ENCODE results near the gene PRKCE.
"Not testable (repeated sequence)": the region's sequence is repeated elsewhere in the genome, so short reads cannot be mapped to it uniquely, and the experiment has no call there.

PRKCE gene

GRCh38 chr2:46200861-46201605, 549.6 kb downstream of the PRKCE start:
- no peak for TF ChIP-seq CTCF (IDR thresholded peaks at IDR 0.05; ENCODE audit: borderline replicate concordance, insufficient read depth, low read depth, low read length)
- no peak overlapping the region for H3K4me3 ChIP-seq (ENCODE audit: low read depth, low read length)

GRCh38 chr2:46202453-46202852, 551.0 kb downstream of the PRKCE start:
- no peak overlapping the region for H3K4me3 ChIP-seq (ENCODE audit: low read depth, low read length)
- no peak for TF ChIP-seq CTCF (IDR thresholded peaks at IDR 0.05; ENCODE audit: borderline replicate concordance, insufficient read depth, low read depth, low read length)

- no peak for TF ChIP-seq CTCF (IDR thresholded peaks at IDR 0.05; ENCODE audit: borderline replicate concordance, insufficient read depth, low read depth, low read length)
- H3K4me3 ChIP-seq (ENCODE audit: low read depth, low read length) = no peak overlapping the region
Observed at GRCh38 chr2:46202987-46203386, 551.5 kb downstream of the PRKCE start.

GRCh38 chr2:46203636-46204035, 552.2 kb downstream of the PRKCE start:
- H3K4me3 ChIP-seq (ENCODE audit: low read depth, low read length) = not testable (repeated sequence)

GRCh38 chr2:46207591-46207990, 556.1 kb downstream of the PRKCE start:
- no peak overlapping the region for H3K4me3 ChIP-seq (ENCODE audit: low read depth, low read length)
- no peak for TF ChIP-seq CTCF (IDR thresholded peaks at IDR 0.05; ENCODE audit: borderline replicate concordance, insufficient read depth, low read depth, low read length)

GRCh38 chr2:46208766-46209165, 557.3 kb downstream of the PRKCE start:
- H3K4me3 ChIP-seq (ENCODE audit: low read depth, low read length) = no peak overlapping the region
- no peak for TF ChIP-seq CTCF (IDR thresholded peaks at IDR 0.05; ENCODE audit: borderline replicate concordance, insufficient read depth, low read depth, low read length)

- H3K4me3 ChIP-seq (ENCODE audit: low read depth, low read length) = no peak overlapping the region
- TF ChIP-seq CTCF (IDR thresholded peaks at IDR 0.05; ENCODE audit: borderline replicate concordance, insufficient read depth, low read depth, low read length) = no peak
Observed at GRCh38 chr2:46210063-46210462, 558.6 kb downstream of the PRKCE start.
